H9 (cell line): ENCODE measurements around the gene STIM2. TPM values are rescaled to one million over a fixed set of nuclear protein-coding genes. Genes with fewer than 3 reads are reported as not detected.

ENCODE experiments used
- DNase-seq: peaks from one replicate; pipeline ENCODE4 v3.0.0-alpha.2; 2017
- H2AFZ ChIP-seq: one replicate; pipeline ENCODE4 v1.6.1; 2013; ENCODE audit warnings: mild to moderate bottlenecking, low read length, control low read depth, moderate library complexity
- H2AK5ac ChIP-seq: 2 replicates; pipeline ENCODE4 v1.6.1; 2013; ENCODE audit warnings: low read length, control low read depth, mixed read lengths; ENCODE audit not compliant: insufficient read length
- H2BK120ac ChIP-seq: one replicate; pipeline ENCODE4 v1.6.1; 2013; ENCODE audit warnings: low read depth, mild to moderate bottlenecking, low read length, control low read depth, inconsistent platforms; ENCODE audit not compliant: poor library complexity, severe bottlenecking
- H2BK12ac ChIP-seq: 2 replicates; pipeline ENCODE4 v1.6.1; 2013; ENCODE audit warnings: low read length, control low read depth, mixed read lengths, low read depth; ENCODE audit not compliant: insufficient read length
- H2BK15ac ChIP-seq: 2 replicates; pipeline ENCODE4 v1.6.1; 2013; ENCODE audit warnings: low read depth, low read length, control low read depth
- H2BK20ac ChIP-seq: one replicate; pipeline ENCODE4 v1.6.1; 2013; ENCODE audit warnings: low read depth, mild to moderate bottlenecking, low read length, control low read depth, inconsistent platforms; ENCODE audit not compliant: poor library complexity, severe bottlenecking
- H2BK5ac ChIP-seq: 2 replicates; pipeline ENCODE4 v1.6.1; 2013; ENCODE audit warnings: low read length, control low read depth, mixed read lengths; ENCODE audit not compliant: insufficient read length
- H3K14ac ChIP-seq: 2 replicates; pipeline ENCODE4 v1.6.1; 2013; ENCODE audit warnings: low read length, control low read depth; ENCODE audit not compliant: insufficient read depth
- H3K18ac ChIP-seq: 2 replicates; pipeline ENCODE4 v1.6.1; 2013; ENCODE audit warnings: low read depth, mild to moderate bottlenecking, mixed read lengths, low read length, control low read depth; ENCODE audit not compliant: insufficient read length
- H3K23ac ChIP-seq: 2 replicates; pipeline ENCODE4 v1.6.1; 2013; ENCODE audit warnings: low read length, control low read depth, mixed read lengths, low read depth; ENCODE audit not compliant: insufficient read length
- H3K23me2 ChIP-seq: 2 replicates; pipeline ENCODE4 v1.6.1; 2013; ENCODE audit warnings: low read depth, mild to moderate bottlenecking, mixed read lengths, low read length, control low read depth; ENCODE audit not compliant: insufficient read length, poor library complexity, severe bottlenecking
- H3K27ac ChIP-seq: 2 replicates; pipeline ENCODE4 v1.5.1; 2013; ENCODE audit warnings: low read length, control low read depth, mixed read lengths, low read depth; ENCODE audit not compliant: insufficient read length
- H3K27me3 ChIP-seq: 2 replicates; pipeline ENCODE4 v1.6.1; 2013; ENCODE audit warnings: low read length, control low read depth, inconsistent platforms; ENCODE audit not compliant: insufficient read depth
- H3K4ac ChIP-seq: 2 replicates; pipeline ENCODE4 v1.6.1; 2013; ENCODE audit warnings: low read depth, mild to moderate bottlenecking, control low read depth, inconsistent platforms, low read length, moderate library complexity
- H3K4me1 ChIP-seq: 2 replicates; pipeline ENCODE4 v1.6.1; 2013; ENCODE audit warnings: low read length, control low read depth, inconsistent platforms; ENCODE audit not compliant: insufficient read depth
- H3K4me2 ChIP-seq: 2 replicates; pipeline ENCODE4 v1.6.1; 2013; ENCODE audit warnings: low read length, control low read depth, mixed read lengths; ENCODE audit not compliant: insufficient read length, insufficient read depth
- H3K56ac ChIP-seq: 2 replicates; pipeline ENCODE4 v1.6.1; 2013; ENCODE audit warnings: low read depth, mild to moderate bottlenecking, mixed read lengths, low read length, control low read depth; ENCODE audit not compliant: insufficient read length
- H3K79me1 ChIP-seq: 2 replicates; pipeline ENCODE4 v1.6.1; 2013; ENCODE audit warnings: low read depth, mild to moderate bottlenecking, moderate library complexity, low read length, control low read depth, inconsistent platforms; ENCODE audit not compliant: insufficient read depth, poor library complexity, severe bottlenecking
- H3K79me2 ChIP-seq: 2 replicates; pipeline ENCODE4 v1.6.1; 2013; ENCODE audit warnings: low read length, control low read depth, inconsistent platforms; ENCODE audit not compliant: insufficient read depth
- H3K9ac ChIP-seq: 2 replicates; pipeline ENCODE4 v1.6.1; 2013; ENCODE audit warnings: low read length, control low read depth, mixed read lengths; ENCODE audit not compliant: insufficient read length; ENCODE audit errors: extremely low read depth
- H3K9me3 ChIP-seq: one replicate; pipeline ENCODE4 v1.6.1; 2013; ENCODE audit warnings: low read depth, low read length, inconsistent platforms; ENCODE audit not compliant: control insufficient read depth
- H3T11ph ChIP-seq: one replicate; pipeline ENCODE4 v1.6.1; 2013; ENCODE audit warnings: mild to moderate bottlenecking, low read length, control low read depth, inconsistent platforms
- H4K20me1 ChIP-seq: one replicate; pipeline ENCODE4 v1.6.1; 2013; ENCODE audit not compliant: control insufficient read depth, insufficient read length, insufficient read depth
- H4K5ac ChIP-seq: 2 replicates; pipeline ENCODE4 v1.6.1; 2013; ENCODE audit warnings: low read depth, mild to moderate bottlenecking, mixed read lengths, low read length, control low read depth; ENCODE audit not compliant: insufficient read length
- H4K8ac ChIP-seq: replicated peaks from 2 replicates; pipeline ENCODE4 v1.6.1; 2013; ENCODE audit warnings: low read length, control low read depth, mixed read lengths, low read depth; ENCODE audit not compliant: insufficient read length
- H4K91ac ChIP-seq: 2 replicates; pipeline ENCODE4 v1.6.1; 2013; ENCODE audit warnings: low read depth, mild to moderate bottlenecking, moderate library complexity, mixed read lengths, low read length, control low read depth; ENCODE audit not compliant: insufficient read length
- H3K27ac Mint-ChIP-seq, 3 experiments: 2 replicates in 2 of 3; 3 replicates in 1 of 3; pipeline ENCODE4 v1.8.0; 2020 to 2021; ENCODE audit warnings: mixed read lengths in 3 of 3, mild to moderate bottlenecking in 1 of 3, moderate library complexity in 1 of 3
- H3K27me3 Mint-ChIP-seq: 2 replicates; pipeline ENCODE4 v1.8.0; 2021; ENCODE audit warnings: low read depth, mild to moderate bottlenecking, moderate library complexity, mixed read lengths
- H3K36me3 Mint-ChIP-seq, 3 experiments: 2 replicates in 2 of 3; 3 replicates in 1 of 3; pipeline ENCODE4 v1.8.0; 2020 to 2021; ENCODE audit warnings: low read depth in 3 of 3, mixed read lengths in 3 of 3; ENCODE audit not compliant: insufficient read depth in 1 of 3
- H3K4me1 Mint-ChIP-seq, 2 experiments: 2 replicates each; pipeline ENCODE4 v1.8.0; 2020; ENCODE audit warnings: mixed read lengths in 2 of 2
- H3K4me3 Mint-ChIP-seq, 2 experiments: 2 replicates in 1 of 2; 3 replicates in 1 of 2; pipeline ENCODE4 v1.8.0; 2020 to 2021; ENCODE audit warnings: mild to moderate bottlenecking in 2 of 2, mixed read lengths in 2 of 2, moderate library complexity in 1 of 2
- H3K9me3 Mint-ChIP-seq, 2 experiments: 2 replicates in 1 of 2; 3 replicates in 1 of 2; pipeline ENCODE4 v1.8.0; 2020; ENCODE audit warnings: mild to moderate bottlenecking in 2 of 2, mixed read lengths in 2 of 2, moderate library complexity in 1 of 2
- CTCF ChIP-seq: fragments of 200-600 bp; sonication (generic); conservative IDR thresholded peaks from 3 replicates; pipeline ENCODE4 v1.8.0; 2021; ENCODE audit warnings: antibody characterized with exemption, mild to moderate bottlenecking
- total RNA-seq: library from RNA; stranded (reverse); gene quantifications from 2 replicates; pipeline ENCODE4 v1.2.1, GENCODE V29; 2021

STIM2 gene
- total RNA-seq, 1 experiment from 2014 or later: 26.2 TPM

GRCh38 chr4:26950446-26950845 lies 89.8 kb downstream of the STIM2 start:
- H2AK5ac ChIP-seq: no peak overlapping the region
- no peak overlapping the region for H3K4ac ChIP-seq
- no peak overlapping the region for H4K8ac ChIP-seq
- H2BK20ac ChIP-seq: no peak overlapping the region
- no peak overlapping the region for H3K14ac ChIP-seq
- H2BK5ac ChIP-seq: no peak overlapping the region
- H4K91ac ChIP-seq: no peak overlapping the region
- no peaks in the 10 kb centered on the region for H3K27me3 Mint-ChIP-seq
- H3K4me1 Mint-ChIP-seq: no peaks in the 10 kb centered on the region
- H3K4me3 Mint-ChIP-seq: no peak overlapping the region
- H2BK12ac ChIP-seq: no peak overlapping the region
- no peak for TF ChIP-seq CTCF
- no peak overlapping the region for H2AFZ ChIP-seq
- DNase-seq: no peak
- H3K36me3 Mint-ChIP-seq: peaks cover 0 to 1% (median 0%) of the 10 kb centered on the region in 3 experiments; a peak in 3 of 7 replicates
- no peak overlapping the region for H4K5ac ChIP-seq
- no peaks in the 10 kb centered on the region for H3K27me3 ChIP-seq
- H3K9ac ChIP-seq: no peak overlapping the region
- H3K56ac ChIP-seq: no peak overlapping the region
- no peak overlapping the region for H3K27ac Mint-ChIP-seq
- H3K27ac ChIP-seq: no peak overlapping the region
- H3K23me2 ChIP-seq: no peaks in the 10 kb centered on the region
- H2BK15ac ChIP-seq: no peak overlapping the region
- peaks cover 0 to 4% of the 10 kb centered on the region in 2 experiments; a peak in 1 of 5 replicates for H3K9me3 Mint-ChIP-seq
- H4K20me1 ChIP-seq: no peaks in the 10 kb centered on the region
- no peak overlapping the region for H3T11ph ChIP-seq
- no peaks in the 10 kb centered on the region for H3K4me1 ChIP-seq
- H3K9me3 ChIP-seq: no peaks in the 10 kb centered on the region
- no peak overlapping the region for H3K18ac ChIP-seq
- H3K79me2 ChIP-seq: no peaks in the 10 kb centered on the region; the same call in 1 of the 2 replicates
- no peak overlapping the region for H3K4me2 ChIP-seq
- H3K23ac ChIP-seq: no peak overlapping the region
- peaks cover 2% of the 10 kb centered on the region for H3K79me1 ChIP-seq
- no peak overlapping the region for H2BK120ac ChIP-seq
